Heart right ventricle (tissue), 16 donors: ENCODE results near the gene CCDC28B. TPM values are rescaled to one million over a fixed set of nuclear protein-coding genes. Genes with fewer than 3 reads are reported as not detected.

Experiments used
- ATAC-seq, 8 donors: fragments of 200-7000 bp; cut with Tn5 transposase; one replicate each; pipeline ENCODE4 v1.9.1; 2020; ENCODE audit warnings: mild to moderate bottlenecking in 8 of 8, moderate library complexity in 8 of 8, moderate number of reproducible peaks in 1 of 8
- DNase-seq, 2 donors: peaks; one replicate each; pipeline ENCODE4 v3.0.0-alpha.2; 2020
- H3K27ac ChIP-seq, 10 donors: fragments of 200-600 bp; sonication (generic) in 2 of 10; one replicate each; pipeline versions ENCODE4 v1.5.0 to v1.8.0; 2020 to 2022; ENCODE audit warnings: mild to moderate bottlenecking in 3 of 10
- H3K27me3 ChIP-seq, 7 donors: fragments of 200-600 bp; one replicate each; pipeline ENCODE4 v1.8.0; 2021 to 2022; ENCODE audit warnings: mild to moderate bottlenecking in 2 of 7
- H3K36me3 ChIP-seq, 9 donors: fragments of 200-600 bp; sonication (generic) in 1 of 9; one replicate each; pipeline versions ENCODE4 v1.5.0 to v1.8.0; 2020 to 2022; ENCODE audit warnings: mild to moderate bottlenecking in 2 of 9
- H3K4me1 ChIP-seq, 9 donors: fragments of 200-600 bp; sonication (generic) in 1 of 9; one replicate each; pipeline versions ENCODE4 v1.5.0 to v1.8.0; 2020 to 2022; ENCODE audit warnings: mild to moderate bottlenecking in 4 of 9
- H3K4me3 ChIP-seq, 10 donors: fragments of 200-600 bp; sonication (generic) in 2 of 10; one replicate each; pipeline versions ENCODE4 v1.5.0 to v1.8.0; 2020 to 2022; ENCODE audit warnings: mild to moderate bottlenecking in 7 of 10, moderate library complexity in 2 of 10
- H3K9me3 ChIP-seq, 11 donors: fragments of 200-600 bp in 10 of 11; sonication (generic) in 2 of 11; one replicate each; pipeline versions ENCODE4 v1.5.0 to v1.8.0; 2013 to 2022; ENCODE audit warnings: mild to moderate bottlenecking in 2 of 11, control low read depth in 1 of 11, moderate library complexity in 1 of 11
- WGBS, 2 donors: extraction: QIAGEN DNeasy Blood & Tissue Kit; methylation state at CpG; one replicate each; pipeline ENCODE4 v1.1.7; 2013; ENCODE audit warnings: inconsistent platforms in 1 of 2; 5-methylcytosine and 5-hydroxymethylcytosine counted together
- intact Hi-C, 10 donors: fragments of 100-400 bp; cut with DNase I; formaldehyde crosslinking; loops; one replicate each; pipeline versions ENCODE4 v1.11.1 to v1.14.2; 2022
- polyA plus RNA-seq, 2 donors: library from polyadenylated mRNA; stranded (reverse); fragments of 200-250 nt; gene quantifications; one replicate each; pipeline ENCODE4 v1.2.3, GENCODE V29; 2013
- total RNA-seq, 10 donors: library from RNA; stranded (reverse); fragmentation: NEBNext Ultra II Directional in 3 of 10; extraction: Animal tissue kit (Norgen Biotek cat#: 25700) in 3 of 10; gene quantifications; one replicate each; pipeline versions ENCODE4 v1.2.1 to v1.2.4, GENCODE V29; 2021 to 2023
- TF ChIP-seq, protein P1 (sequence below), 9 donors: fragments of 200-600 bp; sonication (generic) in 2 of 9; IDR thresholded peaks; one replicate each; pipeline versions ENCODE4 v1.5.0 to v1.8.0; 2021 to 2022; ENCODE audit warnings: antibody characterized with exemption in 9 of 9, mild to moderate bottlenecking in 5 of 9, moderate library complexity in 1 of 9
- donor health status: Arrhythmogenic right ventricular cardiomyopathy.
- donor health status: ischemic (EF 13 %, LVEDD 7.1; RV severe dilation, severe dysfunction).
- donor health status: healthy with polysubstance abuse.
- donor health status: DM: no; HTN: yes; CAD: no.
- donor health status: DM: no; HTN: no; CAD: no.
- donor health status: ischemic (EF 25% LVEDD 6.9; RV normal size, moderate dysfunction).
- donor health status: ischemic (EF 25% LVEDD 5.7; RV mildly dilated, moderate dysfunction).
- donor health status: healthy.
- donor health status: DM: yes; HTN: yes; CAD: no.
- donor health status: Ischemic cardiomyopathy.
- donor health status: ischemic (EF 35%, LVEDD 5.7; RV mildly dilated, moderate dysfunction).
- donor health status: nonischemic (EF 11% LVEDD 7.7; RV severe dilation, severe dysfunction).
- donor health status: DM: yes; HTN: yes; CAD: no.
- donor health status: PGD.
- donor health status: ischemic (EF 29% LVEDD 5.4; RV normal size, mild dysfunction).
- donor health status: nonischemic (EF 23%, LVEDD 6.1; RV moderate dilation, normal function).

Gene CCDC28B
- total and polyA plus RNA-seq, 12 donors, result 11.8 to 42.7 (median 17.7) TPM

GRCh38 chr1:32199043-32199716 is 1.2 kb upstream of the CCDC28B start:
- TF ChIP-seq, protein P1, sequence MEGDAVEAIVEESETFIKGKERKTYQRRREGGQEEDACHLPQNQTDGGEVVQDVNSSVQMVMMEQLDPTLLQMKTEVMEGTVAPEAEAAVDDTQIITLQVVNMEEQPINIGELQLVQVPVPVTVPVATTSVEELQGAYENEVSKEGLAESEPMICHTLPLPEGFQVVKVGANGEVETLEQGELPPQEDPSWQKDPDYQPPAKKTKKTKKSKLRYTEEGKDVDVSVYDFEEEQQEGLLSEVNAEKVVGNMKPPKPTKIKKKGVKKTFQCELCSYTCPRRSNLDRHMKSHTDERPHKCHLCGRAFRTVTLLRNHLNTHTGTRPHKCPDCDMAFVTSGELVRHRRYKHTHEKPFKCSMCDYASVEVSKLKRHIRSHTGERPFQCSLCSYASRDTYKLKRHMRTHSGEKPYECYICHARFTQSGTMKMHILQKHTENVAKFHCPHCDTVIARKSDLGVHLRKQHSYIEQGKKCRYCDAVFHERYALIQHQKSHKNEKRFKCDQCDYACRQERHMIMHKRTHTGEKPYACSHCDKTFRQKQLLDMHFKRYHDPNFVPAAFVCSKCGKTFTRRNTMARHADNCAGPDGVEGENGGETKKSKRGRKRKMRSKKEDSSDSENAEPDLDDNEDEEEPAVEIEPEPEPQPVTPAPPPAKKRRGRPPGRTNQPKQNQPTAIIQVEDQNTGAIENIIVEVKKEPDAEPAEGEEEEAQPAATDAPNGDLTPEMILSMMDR (IDR thresholded peaks at IDR 0.05), result no peak
- whole genome bisulfite sequencing, 2 donors, result 43 to 55% methylated on average over 4 of the region's 4 CpGs
- intact Hi-C loops, result no loop called here
- DNase-seq, result no peak
- peak overlapping the region in 4 of 10 donors; percentile 61 to 75 (median 66) for H3K4me3 ChIP-seq
- peaks cover 0 to 51% (median 29%) of the 10 kb centered on the region in 9 donors for H3K36me3 ChIP-seq
- no peak for ATAC-seq
- peaks cover 12 to 54% (median 38%) of the 10 kb centered on the region in 9 donors for H3K4me1 ChIP-seq
- H3K9me3 ChIP-seq, result no peaks in the 10 kb centered on the region
- no peaks in the 10 kb centered on the region for H3K27me3 ChIP-seq
- peak overlapping the region in 8 of 10 donors; percentile 81 to 93 (median 86) for H3K27ac ChIP-seq

- 20 to 33% methylated on average over 6 of the region's 6 CpGs for WGBS, 2 donors
- Histone ChIP-seq H3K4me3 (peak overlapping the region in 9 of 10 donors; percentile 47 to 75 (median 62)), H3K4me1 (peaks cover 12 to 54% (median 38%) of the 10 kb centered on the region in 9 donors), H3K27ac (peak overlapping the region; percentile 47 to 93 (median 86)), H3K9me3 (no peaks in the 10 kb centered on the region), H3K27me3 (no peaks in the 10 kb centered on the region), H3K36me3 (peaks cover 0 to 46% (median 23%) of the 10 kb centered on the region in 9 donors)
- DNase-seq (peak; percentile 73 to 77), ATAC-seq (peak; percentile 34 to 76 (median 61))
- intact Hi-C loops, result no loop called here
- TF ChIP-seq, protein P1 (IDR thresholded peaks at IDR 0.05), result no peak
These were observed 700 bp upstream of the CCDC28B start for GRCh38 chr1:32199717-32200072.

GRCh38 chr1:32201011-32201855 is 838 bp downstream of the CCDC28B start:
- peak; percentile 37 to 71 (median 62) for ATAC-seq
- Histone ChIP-seq H3K9me3 (no peaks in the 10 kb centered on the region), H3K36me3 (peaks cover 0 to 30% (median 8%) of the 10 kb centered on the region in 9 donors), H3K4me3 (peak overlapping the region; percentile 47 to 75 (median 62)), H3K4me1 (peaks cover 18 to 58% (median 47%) of the 10 kb centered on the region in 9 donors), H3K27me3 (no peaks in the 10 kb centered on the region), H3K27ac (peak overlapping the region in 9 of 10 donors; percentile 81 to 93 (median 86))
- peak; percentile 70 to 86 for DNase-seq
- intact Hi-C loops, result no loop called here
- WGBS, 2 donors, result 1% methylated on average over 26 of the region's 26 CpGs
- TF ChIP-seq, protein P1 (IDR thresholded peaks at IDR 0.05), result peak in 3 of 9 donors; percentile 6 to 34 (median 32)

- Histone ChIP-seq H3K4me1 (peaks cover 9 to 44% (median 37%) of the 10 kb centered on the region in 9 donors), H3K27ac (peak overlapping the region in 8 of 10 donors; percentile 2 to 81 (median 49)), H3K4me3 (peak overlapping the region; percentile 53 to 76 (median 72)), H3K9me3 (no peaks in the 10 kb centered on the region), H3K36me3 (peaks cover 0 to 6% (median 0%) of the 10 kb centered on the region in 9 donors), H3K27me3 (no peaks in the 10 kb centered on the region)
- DNase-seq (no peak), ATAC-seq (no peak)
- WGBS, 2 donors, result 33% methylated on average over 26 of the region's 26 CpGs
- TF ChIP-seq, protein P1 (IDR thresholded peaks at IDR 0.05), result no peak
- intact Hi-C loops, result no loop called here
These were observed 4.6 kb downstream of the CCDC28B start for GRCh38 chr1:32204943-32205361.
